GM20000 (cell line): ENCODE data around the gene ARRDC3.
"Not testable (repeated sequence)": the region's sequence is repeated elsewhere in the genome, so short reads cannot be mapped to it uniquely, and the experiment has no call there.

Experiments used
- DNase-seq: peaks from one replicate; pipeline ENCODE4 v3.0.0; 2012; ENCODE audit warnings: low spot score
- CTCF ChIP-seq: IDR thresholded peaks from 2 replicates; pipeline ENCODE4 v1.5.1; 2012; ENCODE audit warnings: mild to moderate bottlenecking, control low read depth; ENCODE audit errors: extremely low read depth, missing control alignments

Gene ARRDC3

GRCh38 chr5:91403438-91403837 lies 20.3 kb upstream of the ARRDC3 start:
- no peak for TF ChIP-seq CTCF
- no peak for DNase-seq

GRCh38 chr5:91401175-91401574 lies 18.1 kb upstream of the ARRDC3 start:
- DNase-seq, result no peak
- no peak for TF ChIP-seq CTCF

GRCh38 chr5:91397791-91398190 lies 14.7 kb upstream of the ARRDC3 start:
- TF ChIP-seq CTCF, result no peak

GRCh38 chr5:91390268-91390667 lies 7.2 kb upstream of the ARRDC3 start:
- no peak for TF ChIP-seq CTCF

More at GRCh38 chr5:91397791-91398190, 14.7 kb upstream of the ARRDC3 start:
- DNase-seq, result no peak

GRCh38 chr5:91389555-91389954 lies 6.4 kb upstream of the ARRDC3 start:
- DNase-seq, result not testable (repeated sequence)

More at GRCh38 chr5:91390268-91390667, 7.2 kb upstream of the ARRDC3 start:
- no peak for DNase-seq

- no peak for TF ChIP-seq CTCF
- DNase-seq, result no peak
Measured at GRCh38 chr5:91388362-91388761, 5.2 kb upstream of the ARRDC3 start.

GRCh38 chr5:91386120-91386519 lies 3.0 kb upstream of the ARRDC3 start:
- no peak for TF ChIP-seq CTCF
- no peak for DNase-seq

GRCh38 chr5:91385596-91385995 lies 2.5 kb upstream of the ARRDC3 start:
- DNase-seq, result not testable (repeated sequence)
